RWPE1 (cell line): Measurements from ENCODE around the gene WRNIP1.

Experiments
- CTCF ChIA-PET: fragments of 350-600 bp; sonication (Branson Sonifier 250); formaldehyde crosslinking; extraction: SDS; loops from one replicate; lab custom pipeline; 2021; lab: Yijun Ruan, JAX
- POLR2A ChIA-PET: fragments of 400-600 bp; formaldehyde crosslinking; extraction: SDS; loops from one replicate; lab custom pipeline; 2020; ENCODE audit warnings: antibody characterized with exemption; ENCODE audit not compliant: low non-redundant PET; lab: Yijun Ruan, JAX
- DNase-seq: peaks from one replicate; pipeline ENCODE4 v3.0.0; 2012; ENCODE audit warnings: low spot score
- H3K27ac ChIP-seq: fragments of 450-650 bp; 2 replicates; pipeline ENCODE4 v1.5.1; 2017
- TF ChIP-seq, protein P1 (sequence below): fragments of 450-650 bp; conservative IDR thresholded peaks from 2 replicates; pipeline ENCODE4 v1.5.1; 2017; ENCODE audit warnings: low read depth, mild to moderate bottlenecking

The WRNIP1 gene

GRCh38 chr6:2784061-2784460 is 18.9 kb downstream of the WRNIP1 start:
- POLR2A ChIA-PET: no interaction called here
- CTCF ChIA-PET: interaction anchor here (0.8 kb wide), 1 partner anchor 46 kb away, joined by 3 read pairs; no protein-coding TSS in a partner anchor
- DNase-seq: no peak
- TF ChIP-seq, protein P1, sequence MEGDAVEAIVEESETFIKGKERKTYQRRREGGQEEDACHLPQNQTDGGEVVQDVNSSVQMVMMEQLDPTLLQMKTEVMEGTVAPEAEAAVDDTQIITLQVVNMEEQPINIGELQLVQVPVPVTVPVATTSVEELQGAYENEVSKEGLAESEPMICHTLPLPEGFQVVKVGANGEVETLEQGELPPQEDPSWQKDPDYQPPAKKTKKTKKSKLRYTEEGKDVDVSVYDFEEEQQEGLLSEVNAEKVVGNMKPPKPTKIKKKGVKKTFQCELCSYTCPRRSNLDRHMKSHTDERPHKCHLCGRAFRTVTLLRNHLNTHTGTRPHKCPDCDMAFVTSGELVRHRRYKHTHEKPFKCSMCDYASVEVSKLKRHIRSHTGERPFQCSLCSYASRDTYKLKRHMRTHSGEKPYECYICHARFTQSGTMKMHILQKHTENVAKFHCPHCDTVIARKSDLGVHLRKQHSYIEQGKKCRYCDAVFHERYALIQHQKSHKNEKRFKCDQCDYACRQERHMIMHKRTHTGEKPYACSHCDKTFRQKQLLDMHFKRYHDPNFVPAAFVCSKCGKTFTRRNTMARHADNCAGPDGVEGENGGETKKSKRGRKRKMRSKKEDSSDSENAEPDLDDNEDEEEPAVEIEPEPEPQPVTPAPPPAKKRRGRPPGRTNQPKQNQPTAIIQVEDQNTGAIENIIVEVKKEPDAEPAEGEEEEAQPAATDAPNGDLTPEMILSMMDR: no peak
- H3K27ac ChIP-seq: no peak overlapping the region

GRCh38 chr6:2784930-2785329 is 19.7 kb downstream of the WRNIP1 start:
- DNase-seq: no peak
- CTCF ChIA-PET: no interaction called here
- POLR2A ChIA-PET: no interaction called here
- no peak overlapping the region for H3K27ac ChIP-seq
- TF ChIP-seq, protein P1: no peak

- ChIA-PET POLR2A (no interaction called here), CTCF (no interaction called here)
- H3K27ac ChIP-seq: no peak overlapping the region
- DNase-seq: no peak
- TF ChIP-seq, protein P1: no peak
These were observed 21.1 kb downstream of the WRNIP1 start for GRCh38 chr6:2786269-2786668.

DNA sequence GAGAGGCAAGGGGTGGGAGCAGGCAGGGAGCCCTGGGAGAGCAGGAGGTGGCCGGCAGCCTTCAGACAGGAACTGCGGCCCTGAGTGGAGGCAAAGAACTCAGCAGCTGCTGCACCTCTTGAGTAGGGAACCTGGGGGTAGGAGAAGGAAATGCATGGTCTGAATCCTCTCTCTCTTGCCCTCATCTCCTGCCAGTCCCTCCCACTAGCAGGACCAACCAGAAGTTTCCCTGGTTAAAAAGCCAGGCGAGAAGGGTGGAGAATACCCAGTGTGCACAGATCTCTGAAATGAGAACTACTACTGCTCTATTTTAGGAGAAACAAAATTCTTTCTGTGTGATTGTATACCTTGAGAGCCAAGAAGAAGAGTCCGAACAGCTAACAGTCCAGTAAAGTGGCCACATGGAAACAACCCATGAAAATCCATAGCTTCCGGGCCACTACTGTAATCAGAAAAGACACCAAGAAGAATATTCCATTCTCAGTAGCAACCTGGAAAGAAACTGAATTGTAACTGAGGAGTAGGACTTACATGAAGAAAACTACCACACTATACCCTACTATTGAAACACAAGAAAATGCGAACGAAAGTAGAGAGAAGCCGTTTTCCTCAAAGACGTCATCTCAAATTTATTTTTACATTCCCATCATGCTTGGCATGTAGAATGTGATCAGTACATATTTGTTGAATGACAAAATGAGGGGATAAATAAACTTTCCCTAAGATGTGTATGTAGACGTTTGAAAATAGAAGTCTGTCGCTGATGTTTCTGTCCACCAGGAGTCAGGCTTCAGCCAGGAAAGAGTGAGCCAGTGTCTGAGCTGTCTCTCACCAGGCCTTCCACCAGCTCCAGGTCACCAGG is 25.6 kb downstream of the WRNIP1 start:
- H3K27ac ChIP-seq: 0 out of 2 replicates have a peak overlapping the region, but pooled peaks have one; percentile 29
- CTCF ChIA-PET: interaction anchor here (0.6 to 1.9 kb wide), 14 partner anchors 18 to 627 kb away, joined by 3 to 10 read pairs (median 4); partner anchors contain the start of gene WRNIP1
- peak; percentile 82 for DNase-seq

GRCh38 chr6:2791450-2791974 is 26.3 kb downstream of the WRNIP1 start:
- ChIA-PET CTCF (interaction anchor here (0.6 to 1.9 kb wide), 11 partner anchors 24 to 159 kb away, joined by 3 to 10 read pairs (median 4); partner anchors contain the start of gene WRNIP1), POLR2A (interaction anchor here (0.6 to 0.9 kb wide), 2 partner anchors 100 to 120 kb away, joined by 3 read pairs; no protein-coding TSS in a partner anchor)
- no peak for DNase-seq
- peak overlapping the region; percentile 78 for H3K27ac ChIP-seq
- TF ChIP-seq, protein P1: peak; percentile 40; the same call in 1 of the 2 replicates

More for the DNA sequence above, 25.6 kb downstream of the WRNIP1 start:
- TF ChIP-seq, protein P1: peak; percentile 74
- POLR2A ChIA-PET: interaction anchor here (0.9 kb wide), 1 partner anchor 101 kb away, joined by 3 read pairs; no protein-coding TSS in a partner anchor
